ENCODE data around the gene FGF23. TPM values are rescaled to one million over a fixed set of nuclear protein-coding genes. Genes with fewer than 3 reads are reported as not detected.

The FGF23 gene
- total RNA-seq, 3 donors from 2014 or later, result not detected

DNA sequence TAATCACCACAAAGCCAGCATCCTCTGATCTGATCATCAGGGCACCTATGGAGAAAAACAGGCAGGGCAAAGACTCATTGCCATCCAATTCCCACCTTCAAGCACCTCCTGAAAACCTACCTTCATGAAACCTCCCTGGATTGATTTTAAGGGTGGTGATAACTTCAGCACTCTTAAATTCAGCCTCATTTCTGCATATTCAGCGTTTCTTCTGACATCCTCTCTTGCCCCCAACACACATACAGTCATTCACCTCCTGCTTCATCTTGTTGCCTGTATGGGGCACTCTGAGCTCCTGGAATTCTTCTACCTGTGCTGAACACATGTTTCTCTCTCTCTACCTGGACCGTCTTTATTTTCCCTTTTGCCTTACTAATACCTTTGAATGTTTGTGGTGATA is 6.9 kb downstream of the FGF23 start:
- Histone ChIP-seq H3K36me3 (ENCODE audit: low read depth) (no peaks in the 10 kb centered on the region), H3K4me3 (no peak overlapping the region), H3K9me3 (no peaks in the 10 kb centered on the region), H3K4me1 (ENCODE audit: low read depth) (no peaks in the 10 kb centered on the region)
- DNase-seq (no peak), ATAC-seq (no peak)
- no peak for TF ChIP-seq CTCF (IDR thresholded peaks at IDR 0.05)
- intact Hi-C loops (cut with DNase I, micrococcal nuclease), result no loop called here

- intact Hi-C loops (cut with DNase I, micrococcal nuclease), result no loop called here
- no peak for ATAC-seq
- H3K4me3 ChIP-seq, result no peak overlapping the region
- DNase-seq, result no peak
- no peak for TF ChIP-seq CTCF (IDR thresholded peaks at IDR 0.05)
- H3K36me3 ChIP-seq (ENCODE audit: low read depth), result no peaks in the 10 kb centered on the region
- H3K4me1 ChIP-seq (ENCODE audit: low read depth), result no peaks in the 10 kb centered on the region
- no peaks in the 10 kb centered on the region for H3K9me3 ChIP-seq
These were observed 9.2 kb downstream of the FGF23 start for GRCh38 chr12:4370265-4370664.

GRCh38 chr12:4369548-4369947 is 10.0 kb downstream of the FGF23 start:
- DNase-seq (no peak), ATAC-seq (no peak)
- no peak for TF ChIP-seq CTCF (IDR thresholded peaks at IDR 0.05)
- no peaks in the 10 kb centered on the region for H3K36me3 ChIP-seq (ENCODE audit: low read depth)
- no peak overlapping the region for H3K4me3 ChIP-seq
- H3K9me3 ChIP-seq, result no peaks in the 10 kb centered on the region
- intact Hi-C loops (cut with DNase I, micrococcal nuclease), result no loop called here
- H3K4me1 ChIP-seq (ENCODE audit: low read depth), result no peaks in the 10 kb centered on the region

GRCh38 chr12:4366090-4366489 is 13.4 kb downstream of the FGF23 start:
- no peak for TF ChIP-seq CTCF (IDR thresholded peaks at IDR 0.05)
- no peaks in the 10 kb centered on the region for H3K36me3 ChIP-seq (ENCODE audit: low read depth)
- ATAC-seq, result no peak
- no peaks in the 10 kb centered on the region for H3K4me1 ChIP-seq (ENCODE audit: low read depth)
- no peaks in the 10 kb centered on the region for H3K9me3 ChIP-seq
- intact Hi-C loops (cut with DNase I, micrococcal nuclease), result no loop called here
- H3K4me3 ChIP-seq, result no peak overlapping the region
- DNase-seq, result no peak

GRCh38 chr12:4356041-4356327 is 23.5 kb downstream of the FGF23 start:
- H3K4me1 ChIP-seq (ENCODE audit: low read depth), result no peaks in the 10 kb centered on the region
- no peaks in the 10 kb centered on the region for H3K9me3 ChIP-seq
- DNase-seq, result peak in 2 of 3 donors; percentile 49 to 56
- no peak overlapping the region for H3K4me3 ChIP-seq
- no peaks in the 10 kb centered on the region for H3K36me3 ChIP-seq (ENCODE audit: low read depth)
- ATAC-seq, result peak; percentile 49
- TF ChIP-seq CTCF (IDR thresholded peaks at IDR 0.05), result peak; percentile 23
- intact Hi-C loops (cut with DNase I, micrococcal nuclease), result no loop called here

Measured in mucosa of descending colon (tissue), 3 donors.